Endothelial cell of umbilical vein (primary cell): ENCODE results near the gene KLHL6. TPM values are rescaled to one million over a fixed set of nuclear protein-coding genes. Genes with fewer than 3 reads are reported as not detected.

Experiments
- BruUV-seq: library from RNA; stranded (reverse); fragments of 400-500 nt; replicated peaks from 2 replicates; lab custom pipeline; 2021; lab: Mats Ljungman, UMichigan
- CTCF ChIA-PET: fragments of 300-600, 350-600 bp; sonication (Branson Sonifier 250); formaldehyde crosslinking; loops from one replicate; lab custom pipeline; 2021; ENCODE audit warnings: antibody characterized with exemption, inconsistent platforms; lab: Charles Lee
- POLR2A ChIA-PET: fragments of 300-600, 350-600 bp; sonication (Branson Sonifier 250); formaldehyde crosslinking; loops from one replicate; lab custom pipeline; 2021; ENCODE audit warnings: antibody characterized with exemption, inconsistent platforms; lab: Charles Lee
- DNase-seq: peaks from one replicate; pipeline ENCODE4 v3.0.0-alpha.2; 2011; ENCODE audit warnings: low read depth, low spot score
- FAIRE-seq: peaks from 2 replicates; lab custom pipeline; 2011; peaks lifted over from hg19 to GRCh38; lab: Jason Lieb, UNC
- H2AFZ ChIP-seq: 2 replicates; pipeline ENCODE4 v1.6.0; 2012; ENCODE audit warnings: low read depth, low read length, control low read depth, inconsistent platforms
- H3K27ac ChIP-seq: 2 replicates; pipeline ENCODE4 v1.5.1; 2011; ENCODE audit warnings: low read depth, mild to moderate bottlenecking, control low read depth, low read length, moderate library complexity; ENCODE audit not compliant: insufficient read depth
- H3K27me3 ChIP-seq, 2 experiments: 2 replicates each; pipeline versions ENCODE4 v1.6.0 to v1.6.1; 2011; ENCODE audit warnings: low read length in 2 of 2, mixed read lengths in 1 of 2; ENCODE audit not compliant: control insufficient read depth in 2 of 2, insufficient read depth in 2 of 2
- H3K36me3 ChIP-seq, 2 experiments: 2 replicates in 1 of 2; 3 replicates in 1 of 2; pipeline ENCODE4 v1.5.1; 2011; ENCODE audit warnings: low read length in 2 of 2, mild to moderate bottlenecking in 1 of 2, moderate library complexity in 1 of 2; ENCODE audit not compliant: control insufficient read depth in 2 of 2, insufficient read depth in 2 of 2; ENCODE audit errors: extremely low read depth in 1 of 2
- H3K4me1 ChIP-seq: 3 replicates; pipeline ENCODE4 v1.5.1; 2011; ENCODE audit warnings: mild to moderate bottlenecking, low read length; ENCODE audit not compliant: control insufficient read depth, insufficient read depth; ENCODE audit errors: extremely low read depth
- H3K4me2 ChIP-seq: 2 replicates; pipeline ENCODE4 v1.6.1; 2011; ENCODE audit warnings: low read length, control low read depth, mixed read lengths; ENCODE audit not compliant: insufficient read depth
- H3K4me3 ChIP-seq, 3 experiments: fragments of 200-600 bp in 1 of 3; sonication (generic), shearing (Covaris generic) in 1 of 3; replicated peaks in 1 of 3; 2 replicates each; pipeline ENCODE4 v1.5.1; 2011 to 2016; ENCODE audit warnings: control low read depth in 3 of 3, low read length in 3 of 3, mild to moderate bottlenecking in 2 of 3, inconsistent platforms in 1 of 3, low read depth in 1 of 3, moderate library complexity in 1 of 3; ENCODE audit not compliant: insufficient read depth in 1 of 3
- H3K79me2 ChIP-seq: 2 replicates; pipeline ENCODE4 v1.6.0; 2012; ENCODE audit warnings: low read length, inconsistent platforms; ENCODE audit not compliant: control insufficient read depth, insufficient read depth
- H3K9ac ChIP-seq: replicated peaks from 2 replicates; pipeline ENCODE3; 2011; ENCODE audit warnings: low read length, control low read depth; ENCODE audit not compliant: insufficient read depth; ENCODE audit errors: extremely low read depth
- H3K9me1 ChIP-seq: replicated peaks from 3 replicates; pipeline ENCODE4 v1.6.0; 2011; ENCODE audit warnings: mild to moderate bottlenecking, low read length; ENCODE audit not compliant: control insufficient read depth, insufficient read depth; ENCODE audit errors: extremely low read depth
- H3K9me3 ChIP-seq: replicated peaks from 2 replicates; pipeline ENCODE4 v1.5.1; 2012; ENCODE audit warnings: low read length, inconsistent platforms; ENCODE audit not compliant: control insufficient read depth, insufficient read depth
- H4K20me1 ChIP-seq: replicated peaks from 2 replicates; pipeline ENCODE3; 2011; ENCODE audit warnings: mild to moderate bottlenecking, low read length; ENCODE audit not compliant: control insufficient read depth, insufficient read depth; ENCODE audit errors: extremely low read depth
- CTCF ChIP-seq, 2 donors: IDR thresholded peaks; 1 replicate in 1 of 2; 2 replicates in 1 of 2; pipeline ENCODE4 v1.5.1; 2011; ENCODE audit warnings: low read length in 2 of 2, mild to moderate bottlenecking in 2 of 2, moderate library complexity in 2 of 2, control low read depth in 1 of 2, inconsistent platforms in 1 of 2, low read depth in 1 of 2; ENCODE audit not compliant: insufficient read depth in 1 of 2; ENCODE audit errors: extremely low read depth in 1 of 2
- EZH2 ChIP-seq: IDR thresholded peaks from 2 replicates; pipeline ENCODE4 v1.6.1; 2012; ENCODE audit warnings: borderline replicate concordance, low read depth, mild to moderate bottlenecking, moderate library complexity, low read length, inconsistent platforms; ENCODE audit not compliant: severe bottlenecking
- FOS ChIP-seq: IDR thresholded peaks from 2 replicates; pipeline ENCODE4 v1.6.1; 2011; ENCODE audit warnings: mild to moderate bottlenecking, low read length, moderate library complexity, borderline replicate concordance; ENCODE audit not compliant: insufficient read depth
- GATA2 ChIP-seq: IDR thresholded peaks from 2 replicates; pipeline ENCODE4 v1.7.0; 2011; ENCODE audit warnings: low read depth, mild to moderate bottlenecking, moderate library complexity, mixed read lengths, low read length; ENCODE audit not compliant: insufficient read length, insufficient read depth
- JUN ChIP-seq: IDR thresholded peaks from 2 replicates; pipeline ENCODE4 v1.6.1; 2011; ENCODE audit warnings: borderline replicate concordance, low read depth; ENCODE audit not compliant: insufficient read length, insufficient read depth
- MYC ChIP-seq: IDR thresholded peaks from one replicate; pipeline ENCODE4 v1.6.1; 2011; ENCODE audit warnings: mild to moderate bottlenecking, low read depth, low read length
- POLR2A ChIP-seq: IDR thresholded peaks from 2 replicates; pipeline ENCODE4 v1.6.1; 2012; ENCODE audit warnings: low read depth, mild to moderate bottlenecking, control low read depth, low read length
- POLR2AphosphoS5 ChIP-seq: IDR thresholded peaks from 2 replicates; pipeline ENCODE4 v1.6.1; 2012; ENCODE audit warnings: low read depth, mild to moderate bottlenecking, control low read depth, low read length, moderate library complexity; ENCODE audit not compliant: insufficient read depth
- dilution Hi-C: fragments of 300-500 bp; cut with MboI; formaldehyde crosslinking; loops from one replicate; pipeline ENCODE4 v1.15.0; 2019; ENCODE audit warnings: low sequenced_read_pairs; ENCODE audit not compliant: extremely low pct_ligation_motif_present
- intact Hi-C: fragments of 100-400 bp; cut with micrococcal nuclease; formaldehyde crosslinking; loops from one replicate; pipeline ENCODE4 v1.10.0; 2022
- polyA plus RNA-seq, 4 experiments: library from polyadenylated mRNA; depleted of rRNA in 3 of 4; stranded (reverse) in 3 of 4; unstranded in 1 of 4; fragments of >200 nt; gene quantifications; 2 replicates each; pipeline versions ENCODE4 v1.2.1 to v1.2.3, GENCODE V29; 2011 to 2012; ENCODE audit warnings: missing spikeins in 1 of 4
- total RNA-seq: library from RNA; stranded (reverse); gene quantifications from 2 replicates; pipeline ENCODE4 v1.2.3, GENCODE V29; 2021
- TF ChIP-seq, protein P1 (sequence below): IDR thresholded peaks from 2 replicates; pipeline ENCODE4 v1.6.1; 2011; ENCODE audit not compliant: insufficient read depth, insufficient read length

KLHL6 gene
- total and polyA plus RNA-seq, 2 donors (not counting 3 experiments of a cell fraction or from before 2014, with no cell fraction given): 5.7 to 12.6 TPM

DNA sequence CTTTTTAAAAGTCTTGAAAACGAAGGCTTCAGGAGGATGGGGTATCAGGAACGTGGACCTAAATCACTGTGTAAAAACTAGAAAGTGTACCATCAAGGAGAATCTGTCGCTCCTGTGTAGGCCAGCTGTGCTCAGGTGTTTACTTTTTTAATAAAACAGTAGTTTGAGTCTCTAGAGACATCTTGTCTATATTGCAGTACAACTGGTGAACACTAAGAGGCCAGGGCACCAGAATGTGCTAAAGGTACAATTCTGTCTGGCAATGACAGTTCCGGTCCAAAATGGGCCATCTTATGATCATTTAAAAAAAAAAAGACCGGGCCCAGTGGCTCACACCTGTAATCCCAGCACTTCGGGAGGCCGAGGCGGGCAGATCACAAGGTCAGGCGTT lies 65.3 kb downstream of the KLHL6 start:
- ChIA-PET POLR2A (no interaction called here), CTCF (interaction anchor here (1.0 to 4.4 kb wide), 4 partner anchors 11 to 128 kb away, joined by 3 to 29 read pairs (median 6); no protein-coding TSS in a partner anchor)
- H2AFZ ChIP-seq: no peak overlapping the region
- H3K9me1 ChIP-seq: no peaks in the 10 kb centered on the region
- no peak for TF ChIP-seq EZH2
- no peak for TF ChIP-seq CTCF (IDR thresholded peaks at IDR 0.05; ENCODE audit: extremely low read depth in 1 of 2, insufficient read depth in 1 of 2, low read depth in 1 of 2, low read length in 2 of 2)
- TF ChIP-seq FOS: no peak
- TF ChIP-seq POLR2A: no peak
- TF ChIP-seq POLR2AphosphoS5: no peak
- TF ChIP-seq GATA2: no peak
- no peak for TF ChIP-seq MYC
- TF ChIP-seq JUN: no peak
- TF ChIP-seq, protein P1, sequence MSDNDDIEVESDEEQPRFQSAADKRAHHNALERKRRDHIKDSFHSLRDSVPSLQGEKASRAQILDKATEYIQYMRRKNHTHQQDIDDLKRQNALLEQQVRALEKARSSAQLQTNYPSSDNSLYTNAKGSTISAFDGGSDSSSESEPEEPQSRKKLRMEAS: no peak
- no peaks in the 10 kb centered on the region for H3K9me3 ChIP-seq
- H3K4me1 ChIP-seq: peaks cover 6% of the 10 kb centered on the region
- intact Hi-C loops: loop anchor here (1.0 kb wide), 2 partner anchors 65 to 73 kb away; partner anchors contain the start of gene KLHL6
- peaks cover 0 to 3% of the 10 kb centered on the region in 2 experiments for H3K36me3 ChIP-seq
- no peaks in the 10 kb centered on the region for H3K79me2 ChIP-seq
- FAIRE-seq: peak; percentile 24
- no peak overlapping the region for H3K27ac ChIP-seq
- H3K4me3 ChIP-seq: no peak overlapping the region
- H4K20me1 ChIP-seq: no peaks in the 10 kb centered on the region
- no peaks in the 10 kb centered on the region for H3K27me3 ChIP-seq
- no peak overlapping the region for H3K9ac ChIP-seq
- dilution Hi-C loops: no loop called here
- no TSS peak for BruUV-seq
- no peak for DNase-seq
- no peak overlapping the region for H3K4me2 ChIP-seq
